GM12878 (cell line): Measurements from ENCODE around the gene EFCAB7. TPM values are rescaled to one million over a fixed set of nuclear protein-coding genes. Genes with fewer than 3 reads are reported as not detected.

Experiments used
- ATAC-seq: fragments of 200-7000 bp; cut with Tn5 transposase; 3 replicates; pipeline ENCODE4 v1.9.1; 2020; ENCODE audit warnings: mild to moderate bottlenecking, moderate library complexity
- BruUV-seq: library from RNA; stranded (reverse); fragments of 400-500 nt; replicated peaks from 2 replicates; lab custom pipeline; 2021; lab: Mats Ljungman, UMichigan
- CTCF ChIA-PET: fragments of 300-600 bp; sonication (Branson Sonifier 250); formaldehyde crosslinking; extraction: SDS; loops from one replicate; lab custom pipeline; 2021; ENCODE audit warnings: inconsistent platforms; lab: Yijun Ruan, JAX
- POLR2A ChIA-PET: fragments of 350-600 bp; formaldehyde crosslinking; extraction: SDS; loops from one replicate; lab custom pipeline; 2021; ENCODE audit warnings: inconsistent platforms; lab: Charles Lee
- RAD21 ChIA-PET: fragments of 300-600 bp; sonication (Branson Sonifier 250); formaldehyde crosslinking; loops from one replicate; lab custom pipeline; 2023; ENCODE audit warnings: antibody characterized with exemption; ENCODE audit not compliant: unreplicated experiment; lab: Charles Lee
- SMC1A ChIA-PET: fragments of 300-600 bp; sonication (Branson Sonifier 250); formaldehyde crosslinking; loops from one replicate; lab custom pipeline; 2023; ENCODE audit not compliant: unreplicated experiment, uncharacterized antibody; lab: Charles Lee
- DNase-seq: peaks from one replicate; pipeline ENCODE4 v3.0.0-alpha.2; 2011; ENCODE audit warnings: low read depth, low spot score
- FAIRE-seq: peaks from 3 replicates; lab custom pipeline; 2011; peaks lifted over from hg19 to GRCh38; lab: Jason Lieb, UNC
- H2AFZ ChIP-seq: 2 replicates; pipeline ENCODE4 v1.6.0; 2011; ENCODE audit warnings: low read depth, low read length, control low read depth; ENCODE audit not compliant: control insufficient read depth
- H3K27ac ChIP-seq: 2 replicates; pipeline ENCODE4 v1.5.1; 2011; ENCODE audit warnings: control low read depth; ENCODE audit not compliant: control insufficient read depth, insufficient read depth
- H3K27me3 ChIP-seq, 2 experiments: replicated peaks in 1 of 2; 2 replicates each; pipeline versions ENCODE4 v1.6.0 to v1.6.1; 2011; ENCODE audit warnings: low read length in 1 of 2; ENCODE audit not compliant: control insufficient read depth in 2 of 2, insufficient read depth in 2 of 2
- H3K36me3 ChIP-seq, 2 experiments: 2 replicates each; pipeline ENCODE4 v1.5.1; 2011; ENCODE audit warnings: low read length in 1 of 2; ENCODE audit not compliant: control insufficient read depth in 2 of 2, insufficient read depth in 2 of 2
- H3K4me1 ChIP-seq: 2 replicates; pipeline ENCODE4 v1.6.1; 2011; ENCODE audit warnings: mild to moderate bottlenecking, low read length, moderate library complexity, mixed read lengths; ENCODE audit not compliant: control insufficient read depth, insufficient read depth
- H3K4me2 ChIP-seq: 2 replicates; pipeline ENCODE4 v1.6.0; 2011; ENCODE audit warnings: control low read depth; ENCODE audit not compliant: control insufficient read depth, insufficient read depth
- H3K4me3 ChIP-seq: fragments of 200-600 bp; sonication (generic); 2 replicates; pipeline ENCODE4 v1.5.1; 2016
- H3K79me2 ChIP-seq: 2 replicates; pipeline ENCODE4 v1.6.0; 2011; ENCODE audit warnings: low read length; ENCODE audit not compliant: control insufficient read depth, insufficient read depth
- H3K9ac ChIP-seq: 2 replicates; pipeline ENCODE4 v1.8.0; 2011; ENCODE audit warnings: low read length, control low read depth, mixed read lengths; ENCODE audit not compliant: control insufficient read depth, insufficient read depth
- H3K9me3 ChIP-seq: replicated peaks from 3 replicates; pipeline ENCODE4 v1.5.1; 2011; ENCODE audit warnings: mild to moderate bottlenecking, low read length; ENCODE audit not compliant: control insufficient read depth, insufficient read depth
- H4K20me1 ChIP-seq: 2 replicates; pipeline ENCODE4 v1.6.0; 2011; ENCODE audit not compliant: control insufficient read depth, insufficient read depth
- BACH1 ChIP-seq: fragments of 450-650 bp; IDR thresholded peaks from 2 replicates; pipeline ENCODE4 v1.6.1; 2017; ENCODE audit warnings: mild to moderate bottlenecking, borderline replicate concordance
- CBX3 ChIP-seq: fragments of 200-600 bp; sonication (generic); IDR thresholded peaks from 2 replicates; pipeline ENCODE4 v1.6.1; 2016; ENCODE audit warnings: low read depth, borderline replicate concordance
- CHD4 ChIP-seq: fragments of 200-600 bp; sonication (generic); IDR thresholded peaks from 2 replicates; pipeline ENCODE4 v1.6.1; 2016; ENCODE audit warnings: mild to moderate bottlenecking
- FOS ChIP-seq: IDR thresholded peaks from 3 replicates; pipeline ENCODE4 v1.6.1; 2011; ENCODE audit warnings: borderline replicate concordance; ENCODE audit not compliant: insufficient read length; ENCODE audit errors: extremely low read depth
- HDAC6 ChIP-seq: fragments of 200-600 bp; sonication (generic); IDR thresholded peaks from one replicate; pipeline ENCODE4 v1.8.0; 2017; ENCODE audit warnings: antibody characterized with exemption; ENCODE audit not compliant: unreplicated experiment
- KAT2A ChIP-seq: conservative IDR thresholded peaks from 2 replicates; pipeline ENCODE4 v1.6.1; 2011; ENCODE audit warnings: low read depth, low read length; ENCODE audit not compliant: control insufficient read depth
- MTA3 ChIP-seq: IDR thresholded peaks from 2 replicates; pipeline ENCODE4 v1.6.1; 2012; ENCODE audit warnings: low read length, inconsistent platforms, borderline replicate concordance
- RAD21 ChIP-seq: IDR thresholded peaks from 2 replicates; pipeline ENCODE4 v1.6.1; 2011; ENCODE audit warnings: mild to moderate bottlenecking, low read depth, low read length, moderate library complexity; ENCODE audit not compliant: insufficient read depth
- SMAD1 ChIP-seq: fragments of 450-650 bp; IDR thresholded peaks from 2 replicates; pipeline ENCODE4 v1.6.1; 2018; ENCODE audit warnings: mild to moderate bottlenecking, low read depth; ENCODE audit not compliant: partially characterized antibody
- SMARCA5 ChIP-seq: fragments of 450-650 bp; IDR thresholded peaks from 2 replicates; pipeline ENCODE4 v1.6.1; 2017; ENCODE audit warnings: mild to moderate bottlenecking
- SREBF2 ChIP-seq: IDR thresholded peaks from 2 replicates; pipeline ENCODE4 v1.6.1; 2012; ENCODE audit warnings: mild to moderate bottlenecking, low read length
- STAT3 ChIP-seq: IDR thresholded peaks from 2 replicates; pipeline ENCODE4 v1.6.1; 2011; ENCODE audit warnings: low read depth, low read length, improper control_type of control experiment
- SUZ12 ChIP-seq: fragments of 200-600 bp; sonication (generic); IDR thresholded peaks from one replicate; pipeline ENCODE4 v1.6.1; 2018; ENCODE audit warnings: antibody characterized with exemption, mild to moderate bottlenecking; ENCODE audit not compliant: unreplicated experiment
- TCF7 ChIP-seq: IDR thresholded peaks from 2 replicates; pipeline ENCODE4 v1.6.1; 2014; ENCODE audit warnings: antibody characterized with exemption, borderline replicate concordance
- WGBS: methylation state at CpG from one replicate; pipeline ENCODE4 v1.1.6; 2016; ENCODE audit warnings: low lambda C conversion rate; ENCODE audit not compliant: insufficient replicate concordance, insufficient coverage; ENCODE audit errors: missing lambda C conversion rate; 5-methylcytosine and 5-hydroxymethylcytosine counted together
- in situ Hi-C: fragments of 300-500 bp; cut with MboI; formaldehyde crosslinking; loops from 9 replicates; pipeline ENCODE4 v1.14.3; 2018; ENCODE audit warnings: mixed read lengths
- intact Hi-C: fragments of 100-400 bp; cut with micrococcal nuclease; formaldehyde crosslinking; loops from one replicate; pipeline ENCODE4 v1.14.2; 2022; ENCODE audit not compliant: unreplicated experiment
- polyA plus RNA-seq, 11 experiments: library from polyadenylated mRNA; depleted of rRNA in 4 of 11; unstranded in 6 of 11; stranded (reverse) in 5 of 11; fragments of >200 nt; fragmentation: Nextera tagmentation in 4 of 11; fragmentation: Illumina TruSeq in 1 of 11; extraction: Ambion mirVana in 4 of 11; extraction: Trizol in 1 of 11; gene quantifications; 1 replicate in 1 of 11; 2 replicates in 10 of 11; pipeline versions ENCODE4 v1.2.1 to v1.2.3, GENCODE V29; 2011 to 2016; ENCODE audit warnings: inconsistent platforms in 2 of 11, missing spikeins in 2 of 11, low read depth in 1 of 11
- total RNA-seq, 4 experiments: library from RNA; depleted of rRNA in 3 of 4; stranded (reverse); fragments of >200 nt in 3 of 4; fragmentation: Illumina TruSeq in 1 of 4; extraction: Trizol in 1 of 4; gene quantifications; 2 replicates each; pipeline versions ENCODE4 v1.2.1 to v1.2.3, GENCODE V29; 2013 to 2021
- TF ChIP-seq, protein P1 (sequence below): IDR thresholded peaks from 2 replicates; pipeline ENCODE4 v1.6.1; 2012; ENCODE audit warnings: improper control_type of control experiment, low read depth, low read length; ENCODE audit not compliant: insufficient replicate concordance
- TF ChIP-seq, protein P2 (sequence below): IDR thresholded peaks from 2 replicates; pipeline ENCODE4 v1.6.1; 2011; ENCODE audit warnings: borderline replicate concordance, low read depth, mild to moderate bottlenecking, moderate library complexity, mixed read lengths, low read length; ENCODE audit not compliant: insufficient read depth; ENCODE audit errors: extremely low read length

EFCAB7 gene
- total and polyA plus RNA-seq, 10 of the 15 experiments (the other 5 are each of a cell fraction or from before 2014, with no cell fraction given), result 4.4 to 9.8 (median 5.7) TPM

- no TSS peak for BruUV-seq
- SMC1A ChIA-PET, result interaction anchor here (1.0 to 2.9 kb wide), 4 partner anchors 17 to 36 kb away, joined by 3 to 10 read pairs (median 5); no protein-coding TSS in a partner anchor
- RAD21 ChIA-PET, result interaction anchor here (1.0 to 2.6 kb wide), 6 partner anchors 13 to 35 kb away, joined by 3 to 11 read pairs (median 4); no protein-coding TSS in a partner anchor
- peak; percentile 27 for DNase-seq
- intact Hi-C loops, result no loop called here
- in situ Hi-C loops, result no loop called here
- POLR2A ChIA-PET, result interaction anchor here (0.5 to 3.1 kb wide), 3 partner anchors 23 to 679 kb away, joined by 5 to 11 read pairs (median 6); no protein-coding TSS in a partner anchor
- WGBS, result 1% methylated on average over 58 of the region's 64 CpGs
- H3K79me2 ChIP-seq, result peaks cover 37% of the 10 kb centered on the region
- peak within 1 kb of the TSS; percentile 76 for H2AFZ ChIP-seq
- CTCF ChIA-PET, result interaction anchor here (0.5 to 4.7 kb wide), 7 partner anchors 13 to 1614 kb away, joined by 3 to 29 read pairs (median 3); no protein-coding TSS in a partner anchor
- no peaks in the 10 kb centered on the region for H3K9me3 ChIP-seq
- H3K9ac ChIP-seq, result peak within 1 kb of the TSS; percentile 89
- no peaks in the 10 kb centered on the region for H3K36me3 ChIP-seq
- H3K4me3 ChIP-seq, result peak within 1 kb of the TSS; percentile 86
- H3K27me3 ChIP-seq, result no peaks in the 10 kb centered on the region
- peak; percentile 88 for ATAC-seq
- H4K20me1 ChIP-seq, result no peaks in the 10 kb centered on the region
- no peaks in the 10 kb centered on the region for H3K4me1 ChIP-seq
- H3K4me2 ChIP-seq, result peak within 1 kb of the TSS; percentile 77
- FAIRE-seq, result no peak
- peak within 1 kb of the TSS; percentile 78 for H3K27ac ChIP-seq
- no peak for TF ChIP-seq FOS
- no peak for TF ChIP-seq STAT3
- TF ChIP-seq, protein P1, sequence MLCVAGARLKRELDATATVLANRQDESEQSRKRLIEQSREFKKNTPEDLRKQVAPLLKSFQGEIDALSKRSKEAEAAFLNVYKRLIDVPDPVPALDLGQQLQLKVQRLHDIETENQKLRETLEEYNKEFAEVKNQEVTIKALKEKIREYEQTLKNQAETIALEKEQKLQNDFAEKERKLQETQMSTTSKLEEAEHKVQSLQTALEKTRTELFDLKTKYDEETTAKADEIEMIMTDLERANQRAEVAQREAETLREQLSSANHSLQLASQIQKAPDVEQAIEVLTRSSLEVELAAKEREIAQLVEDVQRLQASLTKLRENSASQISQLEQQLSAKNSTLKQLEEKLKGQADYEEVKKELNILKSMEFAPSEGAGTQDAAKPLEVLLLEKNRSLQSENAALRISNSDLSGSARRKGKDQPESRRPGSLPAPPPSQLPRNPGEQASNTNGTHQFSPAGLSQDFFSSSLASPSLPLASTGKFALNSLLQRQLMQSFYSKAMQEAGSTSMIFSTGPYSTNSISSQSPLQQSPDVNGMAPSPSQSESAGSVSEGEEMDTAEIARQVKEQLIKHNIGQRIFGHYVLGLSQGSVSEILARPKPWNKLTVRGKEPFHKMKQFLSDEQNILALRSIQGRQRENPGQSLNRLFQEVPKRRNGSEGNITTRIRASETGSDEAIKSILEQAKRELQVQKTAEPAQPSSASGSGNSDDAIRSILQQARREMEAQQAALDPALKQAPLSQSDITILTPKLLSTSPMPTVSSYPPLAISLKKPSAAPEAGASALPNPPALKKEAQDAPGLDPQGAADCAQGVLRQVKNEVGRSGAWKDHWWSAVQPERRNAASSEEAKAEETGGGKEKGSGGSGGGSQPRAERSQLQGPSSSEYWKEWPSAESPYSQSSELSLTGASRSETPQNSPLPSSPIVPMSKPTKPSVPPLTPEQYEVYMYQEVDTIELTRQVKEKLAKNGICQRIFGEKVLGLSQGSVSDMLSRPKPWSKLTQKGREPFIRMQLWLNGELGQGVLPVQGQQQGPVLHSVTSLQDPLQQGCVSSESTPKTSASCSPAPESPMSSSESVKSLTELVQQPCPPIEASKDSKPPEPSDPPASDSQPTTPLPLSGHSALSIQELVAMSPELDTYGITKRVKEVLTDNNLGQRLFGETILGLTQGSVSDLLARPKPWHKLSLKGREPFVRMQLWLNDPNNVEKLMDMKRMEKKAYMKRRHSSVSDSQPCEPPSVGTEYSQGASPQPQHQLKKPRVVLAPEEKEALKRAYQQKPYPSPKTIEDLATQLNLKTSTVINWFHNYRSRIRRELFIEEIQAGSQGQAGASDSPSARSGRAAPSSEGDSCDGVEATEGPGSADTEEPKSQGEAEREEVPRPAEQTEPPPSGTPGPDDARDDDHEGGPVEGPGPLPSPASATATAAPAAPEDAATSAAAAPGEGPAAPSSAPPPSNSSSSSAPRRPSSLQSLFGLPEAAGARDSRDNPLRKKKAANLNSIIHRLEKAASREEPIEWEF, result no peak
- TF ChIP-seq HDAC6, result no peak
- no peak for TF ChIP-seq KAT2A
- TF ChIP-seq TCF7, result no peak
- no peak for TF ChIP-seq CBX3
- TF ChIP-seq MTA3, result no peak
- no peak for TF ChIP-seq SREBF2
- TF ChIP-seq RAD21, result no peak
- TF ChIP-seq CHD4, result no peak
- no peak for TF ChIP-seq BACH1
- TF ChIP-seq SMAD1, result no peak
- no peak for TF ChIP-seq SUZ12
- no peak for TF ChIP-seq SMARCA5
- TF ChIP-seq, protein P2, sequence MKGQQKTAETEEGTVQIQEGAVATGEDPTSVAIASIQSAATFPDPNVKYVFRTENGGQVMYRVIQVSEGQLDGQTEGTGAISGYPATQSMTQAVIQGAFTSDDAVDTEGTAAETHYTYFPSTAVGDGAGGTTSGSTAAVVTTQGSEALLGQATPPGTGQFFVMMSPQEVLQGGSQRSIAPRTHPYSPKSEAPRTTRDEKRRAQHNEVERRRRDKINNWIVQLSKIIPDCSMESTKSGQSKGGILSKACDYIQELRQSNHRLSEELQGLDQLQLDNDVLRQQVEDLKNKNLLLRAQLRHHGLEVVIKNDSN, result no peak
These were observed 70.1 kb downstream of the EFCAB7 start, which contains the start of gene PGM1 for GRCh38 chr1:63593303-63593885. PGM1 (plus strand) TSS chr1:63593411; CDS start chr1:63593489, 78 bp downstream.
